SU-DHL-6 (cell line): ENCODE results near the gene IMP3.

ENCODE experiments used
- H2AFZ ChIP-seq: fragments of 200-600 bp; sonication (generic); 2 replicates; pipeline ENCODE4 v1.6.1; 2014; ENCODE audit warnings: low read depth, mild to moderate bottlenecking, moderate library complexity, mixed read lengths, antibody characterized with exemption, low read length; ENCODE audit not compliant: severe bottlenecking
- H3F3A ChIP-seq: fragments of 200-600 bp; shearing (Covaris generic); 2 replicates; pipeline ENCODE4 v1.6.0; 2016; ENCODE audit warnings: antibody characterized with exemption, mild to moderate bottlenecking; ENCODE audit not compliant: insufficient read depth
- H3K27ac ChIP-seq: fragments of 200-600 bp; sonication (generic); 2 replicates; pipeline ENCODE4 v1.5.1; 2016; ENCODE audit warnings: low read depth, mild to moderate bottlenecking, low read length, moderate library complexity, mixed read lengths
- H3K27me3 ChIP-seq: fragments of 200-600 bp; sonication (generic), shearing (Covaris generic); 2 replicates; pipeline ENCODE4 v1.6.0; 2014; ENCODE audit warnings: mild to moderate bottlenecking, low read length
- H3K36me3 ChIP-seq: fragments of 200-600 bp; sonication (generic); 2 replicates; pipeline ENCODE4 v1.6.1; 2014; ENCODE audit warnings: mild to moderate bottlenecking, low read length, mixed read lengths
- H3K4me2 ChIP-seq: fragments of 300-600, 200-600 bp; shearing (Covaris generic), sonication (generic); 2 replicates; pipeline ENCODE4 v1.6.0; 2014; ENCODE audit warnings: low read length, low read depth, mild to moderate bottlenecking; ENCODE audit not compliant: poor library complexity, severe bottlenecking
- H3K4me3 ChIP-seq: fragments of 200-600 bp; sonication (generic); 2 replicates; pipeline ENCODE4 v1.5.1; 2014; ENCODE audit warnings: antibody characterized with exemption, low read length, mild to moderate bottlenecking, mixed read lengths; ENCODE audit not compliant: insufficient read depth, poor library complexity, severe bottlenecking
- H3K79me2 ChIP-seq: fragments of 200-600 bp; sonication (generic); 2 replicates; pipeline ENCODE4 v1.6.1; 2014; ENCODE audit warnings: mild to moderate bottlenecking, low read length, moderate library complexity; ENCODE audit not compliant: insufficient read depth
- H3K9ac ChIP-seq: fragments of 200-600 bp; sonication (generic); 2 replicates; pipeline ENCODE4 v1.7.0; 2014; ENCODE audit warnings: mild to moderate bottlenecking, low read length
- H3K9me2 ChIP-seq: fragments of 200-600 bp; sonication (generic); replicated peaks from 2 replicates; pipeline ENCODE4 v1.6.1; 2014; ENCODE audit warnings: low read length; ENCODE audit not compliant: insufficient read depth
- H3K9me3 ChIP-seq: fragments of 200-600 bp; sonication (generic); 2 replicates; pipeline ENCODE4 v1.6.1; 2014; ENCODE audit warnings: low read length, mixed read lengths; ENCODE audit not compliant: insufficient read depth
- H4K20me1 ChIP-seq: fragments of 200-600 bp; sonication (generic); 2 replicates; pipeline ENCODE4 v1.6.1; 2014; ENCODE audit warnings: low read depth, mild to moderate bottlenecking, antibody characterized with exemption, low read length, moderate library complexity, mixed read lengths
- EZH2phosphoT487 ChIP-seq: fragments of 200-600 bp; sonication (generic), shearing (Covaris generic); conservative IDR thresholded peaks from 2 replicates; pipeline ENCODE4 v1.6.1; 2018; ENCODE audit warnings: mild to moderate bottlenecking, antibody characterized with exemption, low read length, moderate library complexity, mixed read lengths
- TF ChIP-seq, protein P1 (sequence below): fragments of 200-600 bp; sonication (generic); IDR thresholded peaks from one replicate; pipeline ENCODE4 v1.5.1; 2017; ENCODE audit warnings: antibody characterized with exemption, mild to moderate bottlenecking, low read length, moderate library complexity; ENCODE audit not compliant: insufficient read depth, poor library complexity, severe bottlenecking

IMP3 gene

DNA sequence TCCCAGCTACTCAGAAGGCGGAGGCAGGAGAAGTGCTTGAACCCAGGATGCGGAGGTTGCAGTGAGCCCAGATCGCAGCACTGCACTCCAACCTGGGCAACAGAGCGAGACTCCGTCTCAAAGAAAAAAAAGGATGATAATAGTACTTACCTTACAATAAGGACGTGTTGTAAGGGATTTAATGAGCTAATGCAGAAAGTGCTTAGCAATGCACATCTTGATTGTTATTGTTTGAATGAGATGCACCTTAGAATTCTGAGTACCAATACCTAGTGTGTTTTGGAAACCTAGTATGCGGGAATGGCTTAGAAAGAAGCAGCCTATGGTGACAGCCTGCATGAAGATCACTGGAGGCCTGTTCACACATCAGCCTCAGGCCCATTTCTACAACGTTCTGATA lies 34.0 kb downstream of the IMP3 start:
- no peak overlapping the region for H3K27ac ChIP-seq
- H3K9ac ChIP-seq = no peak overlapping the region

DNA sequence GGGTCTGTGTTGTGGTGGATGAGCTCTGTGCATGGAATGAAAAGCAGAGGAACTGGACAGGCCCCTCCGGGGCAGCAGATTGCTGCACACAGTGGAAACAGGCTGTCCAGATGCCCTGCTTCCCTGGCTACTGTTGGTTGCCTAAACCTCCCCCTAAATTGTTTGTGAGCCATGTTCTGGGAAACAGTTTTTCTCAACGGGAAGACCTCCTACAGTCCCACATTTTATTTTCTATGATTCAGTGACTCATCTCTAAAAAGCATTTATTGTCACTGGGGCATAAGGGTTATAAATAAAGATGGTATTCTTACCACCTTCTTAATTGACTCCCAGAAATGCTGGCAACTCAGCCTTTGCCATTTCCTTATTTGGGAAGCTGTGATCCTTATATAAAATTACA lies 40.6 kb downstream of the IMP3 start:
- no peak overlapping the region for H3K27ac ChIP-seq
- H3K79me2 ChIP-seq = no peaks in the 10 kb centered on the region
- no peak for TF ChIP-seq EZH2phosphoT487
- TF ChIP-seq, protein P1, sequence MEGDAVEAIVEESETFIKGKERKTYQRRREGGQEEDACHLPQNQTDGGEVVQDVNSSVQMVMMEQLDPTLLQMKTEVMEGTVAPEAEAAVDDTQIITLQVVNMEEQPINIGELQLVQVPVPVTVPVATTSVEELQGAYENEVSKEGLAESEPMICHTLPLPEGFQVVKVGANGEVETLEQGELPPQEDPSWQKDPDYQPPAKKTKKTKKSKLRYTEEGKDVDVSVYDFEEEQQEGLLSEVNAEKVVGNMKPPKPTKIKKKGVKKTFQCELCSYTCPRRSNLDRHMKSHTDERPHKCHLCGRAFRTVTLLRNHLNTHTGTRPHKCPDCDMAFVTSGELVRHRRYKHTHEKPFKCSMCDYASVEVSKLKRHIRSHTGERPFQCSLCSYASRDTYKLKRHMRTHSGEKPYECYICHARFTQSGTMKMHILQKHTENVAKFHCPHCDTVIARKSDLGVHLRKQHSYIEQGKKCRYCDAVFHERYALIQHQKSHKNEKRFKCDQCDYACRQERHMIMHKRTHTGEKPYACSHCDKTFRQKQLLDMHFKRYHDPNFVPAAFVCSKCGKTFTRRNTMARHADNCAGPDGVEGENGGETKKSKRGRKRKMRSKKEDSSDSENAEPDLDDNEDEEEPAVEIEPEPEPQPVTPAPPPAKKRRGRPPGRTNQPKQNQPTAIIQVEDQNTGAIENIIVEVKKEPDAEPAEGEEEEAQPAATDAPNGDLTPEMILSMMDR = no peak
- H4K20me1 ChIP-seq = no peaks in the 10 kb centered on the region
- no peak overlapping the region for H3K4me3 ChIP-seq
- H3K36me3 ChIP-seq = peaks cover 4% of the 10 kb centered on the region; the same call in 1 of the 2 replicates
- H3K27me3 ChIP-seq = no peaks in the 10 kb centered on the region
- no peak overlapping the region for H3K4me2 ChIP-seq
- no peaks in the 10 kb centered on the region for H3F3A ChIP-seq
- no peaks in the 10 kb centered on the region for H3K9me3 ChIP-seq
- no peaks in the 10 kb centered on the region for H3K9me2 ChIP-seq
- no peak overlapping the region for H3K9ac ChIP-seq
- no peak overlapping the region for H2AFZ ChIP-seq

More for the DNA sequence above, 34.0 kb downstream of the IMP3 start:
- no peak for TF ChIP-seq EZH2phosphoT487
- TF ChIP-seq, protein P1 = no peak
- Histone ChIP-seq H3K9me3 (no peaks in the 10 kb centered on the region), H3K4me2 (no peak overlapping the region), H4K20me1 (no peaks in the 10 kb centered on the region), H3K4me3 (no peak overlapping the region), H2AFZ (no peak overlapping the region), H3K79me2 (no peaks in the 10 kb centered on the region), H3K27me3 (no peaks in the 10 kb centered on the region), H3F3A (no peaks in the 10 kb centered on the region), H3K36me3 (peaks cover 6% of the 10 kb centered on the region; the same call in 1 of the 2 replicates), H3K9me2 (no peaks in the 10 kb centered on the region)

DNA sequence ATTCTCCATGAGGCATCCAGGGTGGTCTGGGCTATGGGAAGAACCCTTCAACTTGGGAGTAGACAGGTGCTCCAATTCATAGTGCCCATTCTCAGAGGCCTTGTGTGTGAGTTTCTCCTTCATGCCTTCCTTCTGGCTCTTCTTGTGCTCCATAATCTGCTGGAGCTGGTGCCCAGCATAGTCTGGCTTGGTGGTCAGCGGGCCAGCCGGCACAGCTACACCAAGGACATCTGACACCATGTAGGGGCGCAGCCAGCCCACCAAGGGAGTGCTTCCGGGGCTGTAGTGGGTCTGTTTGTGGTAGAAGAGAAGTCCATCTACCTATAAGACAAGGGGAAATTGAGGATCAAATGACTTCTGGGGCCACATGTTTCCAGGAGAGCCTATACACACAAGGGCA lies 41.7 kb downstream of the IMP3 start:
- no peaks in the 10 kb centered on the region for H3F3A ChIP-seq
- H3K9ac ChIP-seq = no peak overlapping the region
- no peaks in the 10 kb centered on the region for H3K27me3 ChIP-seq
- H3K79me2 ChIP-seq = no peaks in the 10 kb centered on the region
- TF ChIP-seq EZH2phosphoT487 = no peak
- TF ChIP-seq, protein P1 = no peak
- H3K36me3 ChIP-seq = peaks cover 4% of the 10 kb centered on the region; the same call in 1 of the 2 replicates
- no peaks in the 10 kb centered on the region for H3K9me3 ChIP-seq
- H3K4me2 ChIP-seq = no peak overlapping the region
- no peak overlapping the region for H2AFZ ChIP-seq
- H3K4me3 ChIP-seq = no peak overlapping the region
- H3K9me2 ChIP-seq = no peaks in the 10 kb centered on the region
- no peaks in the 10 kb centered on the region for H4K20me1 ChIP-seq
- no peak overlapping the region for H3K27ac ChIP-seq
